ENCODE data around the gene FNDC3B.
A peak's percentile ranks its signal among the peaks of the same experiment; 100 is the strongest.

FNDC3B gene

GRCh38 chr3:172056416-172056815, 17.0 kb downstream of the FNDC3B start:
- no peak for DNase-seq

DNA sequence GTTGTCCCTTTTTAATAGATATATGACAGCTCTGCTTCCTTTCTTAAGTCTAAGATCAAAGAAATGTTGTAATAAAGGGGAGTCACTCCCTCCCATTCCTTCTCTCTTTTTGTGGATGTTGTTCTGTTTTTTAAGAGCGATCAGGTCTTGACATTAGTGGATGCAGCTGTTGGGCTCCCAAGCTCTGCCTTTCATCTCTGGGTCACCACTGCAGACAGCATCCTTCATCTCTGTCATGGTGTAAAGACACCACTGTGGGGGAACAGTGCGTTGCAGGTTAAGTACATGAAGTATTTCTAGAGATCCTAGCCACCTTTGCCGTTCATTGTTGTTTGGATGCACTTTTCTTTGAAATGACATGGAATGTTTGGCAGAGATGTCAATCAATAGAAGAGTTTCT, 17.7 kb downstream of the FNDC3B start:
- DNase-seq, result no peak

GRCh38 chr3:172057624-172058327, 18.4 kb downstream of the FNDC3B start:
- DNase-seq, result no peak

DNA sequence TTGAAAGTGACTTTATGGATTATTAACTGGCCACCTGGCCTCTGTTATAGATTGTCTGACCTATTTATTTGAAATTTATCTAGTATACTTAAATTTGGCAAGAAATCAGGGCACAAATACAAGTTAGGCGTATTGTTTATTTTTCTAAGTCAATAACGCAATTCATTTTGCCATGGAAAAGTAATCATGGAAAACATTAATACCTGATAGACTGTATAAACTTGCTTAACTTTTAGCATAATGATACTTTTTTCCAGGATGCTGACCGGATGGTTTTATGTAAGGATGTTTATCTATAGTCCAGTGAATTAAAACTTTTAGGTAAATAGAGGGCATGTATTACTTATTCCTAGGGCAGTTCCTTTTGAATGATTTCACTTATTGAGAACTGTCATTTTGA, 20.2 kb downstream of the FNDC3B start:
- no peak for DNase-seq

- DNase-seq, result no peak
Observed at GRCh38 chr3:172060234-172060633, 20.9 kb downstream of the FNDC3B start.

DNA sequence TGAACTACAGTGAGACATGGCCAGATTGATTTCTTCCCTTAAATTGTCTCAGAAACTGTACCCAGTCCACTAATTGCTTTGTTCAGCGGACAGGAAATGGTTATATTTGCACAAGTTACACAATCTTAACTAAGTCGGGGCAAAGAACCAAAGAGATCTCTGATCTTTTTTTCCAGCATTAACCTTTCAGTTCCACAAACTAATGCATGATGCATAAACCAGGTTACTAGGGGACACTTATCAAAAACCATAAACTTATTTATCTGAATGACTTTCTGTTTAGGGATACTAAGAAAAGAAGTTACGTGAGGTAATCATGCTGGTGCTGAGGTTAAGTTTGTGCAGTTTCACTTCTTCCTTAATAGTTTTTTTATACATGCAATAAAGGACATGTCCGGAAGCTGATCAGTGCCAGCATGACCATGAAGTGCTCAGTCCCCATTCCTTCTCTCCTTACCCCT, 22.4 kb downstream of the FNDC3B start:
- no peak for DNase-seq

GRCh38 chr3:172062761-172063160, 23.4 kb downstream of the FNDC3B start:
- no peak for DNase-seq

- DNase-seq, result no peak
Observed at GRCh38 chr3:172063456-172064432, 24.4 kb downstream of the FNDC3B start.

DNA sequence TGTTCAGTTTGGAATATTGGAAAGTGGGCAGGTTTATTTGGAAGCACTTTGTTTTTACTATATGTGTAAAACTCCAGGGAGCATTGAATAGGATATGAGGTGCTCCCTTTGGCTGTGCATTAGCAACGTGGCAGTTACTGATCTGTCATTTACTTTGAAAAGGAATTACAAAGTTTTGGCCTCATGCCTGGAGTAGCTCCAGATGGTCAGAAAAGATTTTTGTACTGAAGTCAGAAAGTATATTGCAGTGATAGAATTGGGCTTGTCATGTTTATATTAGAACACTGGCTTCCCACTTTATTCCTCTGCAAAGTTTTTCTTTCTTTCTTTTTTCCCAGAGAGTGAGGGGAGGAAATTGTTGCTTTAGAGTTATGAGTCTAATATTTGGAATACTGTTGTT, 26.1 kb downstream of the FNDC3B start:
- DNase-seq, result peak; percentile 74

- peak; percentile 40 for DNase-seq
Observed at GRCh38 chr3:172065967-172066762, 26.8 kb downstream of the FNDC3B start.

GRCh38 chr3:172066880-172067796, 27.8 kb downstream of the FNDC3B start:
- DNase-seq, result no peak

DNA sequence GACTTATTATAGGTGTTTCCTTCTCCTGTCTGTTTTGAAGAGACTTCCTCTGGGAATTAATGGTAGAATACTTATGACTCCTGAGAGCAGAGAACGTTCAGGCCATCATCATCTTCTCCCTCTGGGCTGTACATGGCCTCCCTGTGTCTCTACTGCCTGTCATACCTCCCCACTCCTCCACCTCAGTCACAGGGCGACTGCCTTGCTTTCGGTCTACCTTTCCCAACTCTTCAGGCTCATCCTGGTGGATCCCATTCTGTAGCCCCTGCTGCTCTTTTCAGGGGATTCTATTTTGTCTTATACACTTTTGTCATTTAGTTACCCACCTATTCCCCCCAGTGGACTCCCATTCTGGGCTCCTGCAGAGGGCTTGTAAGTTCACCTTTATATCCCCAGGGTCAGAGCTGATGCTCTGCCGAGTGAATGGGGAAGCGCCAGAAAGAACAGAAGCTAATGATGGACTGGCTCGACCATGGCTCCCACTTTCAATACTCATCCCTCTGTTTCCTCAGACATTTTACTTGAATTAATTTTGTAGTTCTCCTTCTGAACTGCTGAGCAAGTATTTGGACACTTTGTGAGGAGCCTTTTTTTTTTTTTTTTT, 28.6 kb downstream of the FNDC3B start:
- DNase-seq, result no peak

DNA sequence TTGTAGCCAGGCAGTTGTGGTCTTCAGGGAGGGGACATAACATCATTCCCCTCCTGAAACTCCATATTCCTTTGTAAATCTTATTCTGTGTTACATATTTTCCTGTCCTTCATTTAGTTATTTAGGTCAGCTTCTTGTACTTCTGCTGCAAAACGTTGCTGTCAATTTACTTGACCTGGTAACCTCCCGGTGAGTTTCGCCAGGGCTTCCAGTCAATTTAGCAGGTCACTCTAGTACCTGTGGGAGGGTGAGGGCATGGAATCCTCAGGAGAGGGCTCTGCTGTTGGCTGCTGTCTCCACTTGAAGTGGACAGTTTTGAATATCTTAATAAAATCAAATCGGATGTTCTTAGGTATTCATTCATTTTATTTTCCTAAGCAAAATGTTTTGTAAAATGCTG, 29.6 kb downstream of the FNDC3B start:
- DNase-seq, result no peak

DNA sequence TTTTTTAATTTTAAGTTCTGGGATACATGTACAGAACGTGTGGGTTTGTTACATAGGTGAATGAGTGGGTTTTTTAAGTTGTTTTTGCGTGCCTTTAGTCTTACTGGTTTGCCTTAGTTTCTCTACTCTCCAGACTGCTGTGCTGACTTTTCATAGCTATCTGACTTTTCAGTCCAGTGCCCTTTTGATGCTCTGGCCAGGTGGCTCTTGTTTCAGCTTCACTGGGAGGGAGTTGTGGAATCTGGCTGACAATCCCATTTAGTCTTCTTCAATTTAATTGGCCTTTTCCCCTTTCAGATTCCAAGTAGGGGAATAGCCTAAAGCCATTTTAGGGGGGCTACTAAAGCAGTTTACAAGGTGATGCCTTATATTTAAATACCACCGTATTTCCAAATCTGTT, 30.1 kb downstream of the FNDC3B start:
- no peak for DNase-seq

DNA sequence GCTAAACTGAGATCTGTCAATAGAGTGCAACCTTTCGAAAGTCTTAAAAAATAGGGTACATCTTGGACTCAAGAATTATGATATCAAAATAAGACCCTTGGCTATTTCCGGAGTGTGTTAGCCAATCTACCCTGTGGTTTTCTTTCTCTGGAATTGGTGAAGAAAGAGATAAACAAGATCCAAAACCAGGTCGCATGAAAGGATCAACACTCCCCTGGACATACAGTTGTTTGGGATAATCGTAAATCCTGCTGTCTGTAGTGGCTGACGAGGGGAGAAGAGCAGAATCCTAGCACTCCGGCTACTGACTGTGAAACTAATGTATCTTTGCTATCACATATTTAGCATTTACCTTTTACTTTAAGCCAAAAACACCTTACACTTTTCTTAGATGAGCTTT, 30.9 kb downstream of the FNDC3B start:
- DNase-seq, result no peak

DNA sequence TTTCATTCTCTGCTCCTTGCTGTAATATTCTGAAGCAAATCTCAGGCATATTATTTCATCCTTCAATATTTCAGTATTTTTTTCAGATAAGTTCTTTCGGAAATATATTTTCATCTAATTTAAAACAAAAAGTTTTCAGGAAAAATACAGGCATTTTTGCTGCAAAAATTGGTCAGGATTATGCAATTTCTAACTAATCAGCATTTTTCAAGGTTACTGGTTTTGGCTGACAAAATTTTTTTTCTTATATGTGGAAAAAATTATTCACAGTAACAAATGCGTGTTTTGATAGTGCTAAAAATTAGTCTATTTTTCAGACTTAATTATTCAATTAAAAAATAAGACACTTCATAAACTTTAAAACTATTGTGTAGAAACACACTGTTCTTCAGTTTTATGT, 31.4 kb downstream of the FNDC3B start:
- no peak for DNase-seq

DNA sequence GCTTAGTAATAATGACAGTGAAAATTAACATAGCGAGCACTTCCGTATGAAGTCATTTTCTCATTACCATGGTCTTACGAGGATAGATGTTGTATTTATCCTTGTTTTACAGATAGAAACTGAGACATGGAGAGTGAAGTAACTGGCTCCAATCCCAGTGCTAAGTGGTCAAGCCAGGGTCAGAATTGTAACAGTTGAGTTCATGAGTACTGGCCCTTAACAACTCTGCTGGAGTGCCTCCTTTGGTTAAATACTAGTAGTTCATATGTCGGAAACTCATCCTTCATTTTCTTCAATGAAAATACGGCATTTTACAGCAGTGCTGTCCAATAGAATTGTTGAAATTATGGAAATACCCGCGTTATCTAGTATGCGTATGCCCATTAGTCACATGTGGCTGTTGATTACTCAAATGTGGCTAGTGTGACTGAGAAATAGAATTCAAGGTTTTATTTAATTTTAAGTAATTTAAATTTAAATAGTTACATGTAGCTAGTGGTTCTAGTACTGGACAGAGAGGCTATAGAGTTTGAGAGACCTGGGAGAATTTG, 32.5 kb downstream of the FNDC3B start:
- DNase-seq, result no peak

- no peak for DNase-seq
Observed at GRCh38 chr3:172072543-172072942, 33.2 kb downstream of the FNDC3B start.

- no peak for DNase-seq
Observed at GRCh38 chr3:172073262-172073915, 34.0 kb downstream of the FNDC3B start.

GRCh38 chr3:172074032-172074431, 34.7 kb downstream of the FNDC3B start:
- DNase-seq, result no peak
